ENCODE data around the gene UBE2H.

The UBE2H gene

DNA sequence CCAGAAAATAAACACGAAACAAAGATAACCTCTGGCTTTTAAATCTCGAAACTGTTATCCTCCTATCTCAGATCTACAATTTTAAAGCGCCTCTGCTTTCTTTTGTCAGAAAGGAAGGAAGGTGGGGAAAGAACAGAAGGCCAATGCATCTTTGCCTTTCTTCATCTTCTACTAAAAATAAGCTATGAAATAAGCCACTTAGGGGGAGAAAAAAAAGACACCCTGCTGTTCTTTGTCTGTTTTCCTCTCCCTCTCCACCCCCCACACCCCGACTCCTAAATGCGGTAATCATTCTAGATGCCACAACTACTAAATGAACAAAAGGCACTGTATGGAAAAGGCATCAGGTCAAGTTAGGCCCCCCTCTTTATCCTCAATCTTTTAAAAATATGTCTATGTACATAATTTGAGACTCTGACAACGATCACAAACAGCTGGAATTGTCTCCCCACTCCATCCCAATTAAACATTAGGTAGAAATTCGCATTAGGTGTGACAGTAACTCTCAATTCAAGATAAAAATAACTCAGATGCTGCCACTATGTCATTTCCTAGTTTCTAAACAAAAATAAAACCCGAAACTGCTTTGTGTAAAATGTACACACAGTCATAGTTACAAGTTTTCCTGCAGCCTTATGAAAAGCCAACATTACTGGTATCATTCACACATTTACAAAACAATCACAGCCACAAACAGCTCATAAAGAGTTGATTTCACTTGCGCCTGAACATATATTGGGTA is 2.4 kb downstream of the UBE2H start:
- no peak for DNase-seq (ENCODE audit: low spot score)

DNA sequence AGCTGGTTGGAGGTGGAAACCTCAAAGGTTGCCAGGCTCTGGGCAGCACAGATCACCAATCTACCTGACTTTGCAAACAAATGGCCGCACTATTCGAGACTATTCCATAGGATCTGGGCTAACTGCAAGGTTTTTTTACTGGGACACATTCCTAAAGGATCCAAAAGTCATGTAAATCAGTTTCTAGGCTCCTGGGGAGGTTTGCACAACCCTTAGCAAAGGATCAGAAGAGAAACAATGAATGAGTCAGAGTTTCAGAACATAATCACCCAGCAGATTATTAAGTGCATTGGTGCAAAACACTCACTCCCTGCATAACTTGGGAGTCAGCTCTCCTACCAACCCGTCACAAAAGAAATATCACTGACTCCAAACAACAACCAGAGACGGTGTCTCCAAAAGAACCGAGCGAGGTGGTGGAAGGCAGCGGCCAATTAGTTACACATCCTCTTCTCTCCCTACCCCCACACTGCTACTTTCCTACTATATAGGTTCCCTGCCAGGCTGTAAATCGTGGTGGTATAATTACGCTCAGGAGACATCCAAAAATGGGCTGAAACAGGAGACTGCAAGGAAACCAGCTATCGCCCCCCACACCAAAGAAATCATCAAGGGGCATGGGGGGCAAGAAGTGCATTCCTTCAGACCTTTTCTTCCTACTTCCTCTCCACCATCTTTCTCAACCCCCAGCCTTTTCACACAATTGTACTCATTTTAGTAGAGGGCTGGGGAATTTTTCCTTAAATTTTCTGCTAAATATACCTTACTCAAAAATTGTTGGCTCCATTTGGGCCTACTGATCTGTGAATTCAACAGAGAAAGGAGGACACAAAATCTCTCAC is 3.2 kb downstream of the UBE2H start:
- DNase-seq (ENCODE audit: low spot score) = no peak

DNA sequence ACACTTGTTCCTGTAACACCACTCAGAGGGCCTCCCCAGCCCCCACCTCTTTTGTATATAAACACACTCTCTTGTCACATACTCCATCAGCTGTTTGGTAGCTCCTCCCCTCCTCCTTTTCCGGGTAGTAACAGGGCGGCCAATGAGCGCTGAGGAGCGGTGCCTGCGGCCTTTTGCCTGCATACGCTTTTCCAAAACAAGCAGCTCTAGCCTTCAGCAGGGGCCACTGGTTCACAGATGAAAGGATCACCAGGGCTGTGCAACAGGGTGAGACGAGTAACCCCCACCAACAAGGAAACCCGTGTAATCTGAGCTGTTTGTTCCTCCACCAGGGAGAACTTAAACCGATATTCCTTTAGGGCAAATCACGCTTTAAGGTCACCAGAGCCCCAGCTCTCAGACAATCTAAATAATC is 3.9 kb downstream of the UBE2H start:
- peak; percentile 80 for DNase-seq (ENCODE audit: low spot score)

DNA sequence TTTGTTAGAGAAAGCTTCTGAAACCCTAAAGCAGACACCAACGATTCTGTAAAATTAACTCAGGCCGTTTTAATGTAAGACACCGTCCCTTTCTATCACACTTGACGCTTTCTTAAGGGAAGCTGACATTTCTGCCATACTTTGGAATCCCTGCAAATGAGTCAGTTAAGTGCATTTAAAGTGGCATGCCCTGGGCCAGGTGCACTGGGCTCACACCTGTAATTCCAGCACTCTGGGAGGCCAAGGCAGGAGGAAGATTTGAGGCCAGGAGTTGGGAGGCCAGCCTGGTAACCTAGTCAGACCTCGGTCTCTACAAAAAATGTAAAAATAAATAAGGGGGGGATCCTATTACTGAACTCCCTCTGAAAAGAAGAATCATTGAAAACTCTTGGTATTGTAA is 4.4 kb downstream of the UBE2H start:
- no peak for DNase-seq (ENCODE audit: low spot score)

DNA sequence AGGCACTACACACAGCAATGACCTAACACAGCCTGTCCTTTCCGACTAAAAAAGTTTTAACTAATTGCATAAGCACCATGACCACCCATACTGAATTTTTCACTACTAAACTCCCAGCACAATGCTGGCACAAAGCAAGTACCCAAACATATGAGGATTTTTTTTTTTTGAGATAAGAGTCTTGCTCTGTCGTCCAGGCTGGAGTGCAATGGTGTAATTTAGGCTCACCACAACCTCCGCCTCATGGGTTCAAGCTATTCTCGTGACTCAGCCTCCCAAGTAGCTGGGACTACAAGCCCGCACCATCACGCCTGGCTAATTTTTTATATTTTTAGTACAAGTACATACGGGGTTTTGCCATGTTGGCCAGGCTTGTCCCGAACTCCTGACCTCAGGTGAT is 5.1 kb downstream of the UBE2H start:
- DNase-seq (ENCODE audit: low spot score) = no peak

DNA sequence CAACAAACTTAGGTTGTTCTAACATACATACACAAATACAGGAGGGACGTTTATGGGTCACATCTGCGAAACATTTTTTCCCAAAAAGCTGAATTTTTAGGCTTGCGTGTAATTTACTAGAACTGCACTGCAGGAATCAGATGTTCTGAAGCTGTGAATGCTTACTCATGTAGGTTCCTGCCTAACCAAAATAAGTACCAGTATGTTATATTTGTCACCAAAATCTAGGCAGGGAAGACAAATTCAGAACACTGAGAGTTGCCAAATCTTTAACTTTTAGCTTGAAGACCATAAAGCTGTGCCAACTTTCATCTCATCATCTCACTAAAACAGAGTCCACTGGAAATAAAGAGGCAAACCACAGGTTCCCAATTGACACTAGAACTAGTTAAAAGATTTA is 5.7 kb downstream of the UBE2H start:
- no peak for DNase-seq (ENCODE audit: low spot score)

DNA sequence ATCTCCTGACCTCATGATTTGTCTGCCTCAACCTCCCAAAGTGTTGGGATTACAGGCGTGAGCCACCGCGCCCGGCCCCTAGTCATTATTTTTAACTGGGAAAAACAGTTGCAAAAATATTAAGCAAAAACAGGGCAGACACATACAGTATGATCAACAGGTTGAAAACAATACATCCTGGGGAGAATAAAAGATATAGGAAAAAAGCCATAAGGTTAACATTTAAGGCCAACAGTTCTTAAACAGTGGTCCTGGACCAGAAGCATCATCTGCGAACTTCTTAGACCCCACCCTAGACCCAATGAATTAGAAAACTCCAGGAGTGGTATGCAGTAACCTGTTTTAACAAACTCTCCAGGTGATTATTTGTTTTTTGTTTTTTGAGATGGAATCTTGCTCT is 6.5 kb downstream of the UBE2H start:
- no peak for DNase-seq (ENCODE audit: low spot score)

DNA sequence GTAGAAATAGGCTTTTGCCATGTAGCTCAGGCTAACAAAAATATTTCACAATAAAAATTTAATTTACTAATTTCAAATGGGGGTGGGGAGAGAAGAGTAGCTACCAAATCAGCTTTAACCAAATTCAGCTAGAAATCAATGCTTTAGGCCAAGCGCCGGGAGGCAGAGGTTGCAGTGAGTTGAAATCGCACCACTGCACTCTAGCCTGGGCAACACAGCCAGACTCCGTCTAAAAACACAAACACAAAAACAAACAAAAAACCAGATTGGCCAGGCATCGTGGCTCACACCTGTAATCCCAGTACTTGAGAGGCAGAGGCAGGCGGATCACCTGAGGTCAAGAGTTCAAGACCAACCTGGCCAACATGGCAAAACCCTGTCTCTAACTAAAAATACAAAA is 9.4 kb downstream of the UBE2H start:
- no peak for DNase-seq (ENCODE audit: low spot score)

DNA sequence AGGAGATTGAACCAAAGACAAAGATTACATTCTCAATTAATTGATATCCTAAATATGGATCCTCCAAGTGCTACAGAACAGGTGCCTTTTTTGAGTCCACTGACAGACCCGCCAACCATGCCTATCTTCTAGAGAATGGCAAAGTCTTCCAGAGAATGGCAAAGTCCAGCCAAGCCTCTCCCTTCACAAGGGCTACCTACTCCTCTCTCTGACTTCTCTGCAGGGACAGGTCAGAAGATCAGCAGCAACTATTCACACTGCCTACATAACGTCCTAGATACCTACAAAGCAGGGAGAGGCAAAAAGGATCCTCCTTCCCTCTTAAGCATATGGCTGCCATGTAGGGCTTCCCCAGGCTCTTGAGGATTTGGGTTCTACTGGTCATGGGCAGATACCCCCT is 12.4 kb downstream of the UBE2H start:
- DNase-seq (ENCODE audit: low spot score) = no peak

DNA sequence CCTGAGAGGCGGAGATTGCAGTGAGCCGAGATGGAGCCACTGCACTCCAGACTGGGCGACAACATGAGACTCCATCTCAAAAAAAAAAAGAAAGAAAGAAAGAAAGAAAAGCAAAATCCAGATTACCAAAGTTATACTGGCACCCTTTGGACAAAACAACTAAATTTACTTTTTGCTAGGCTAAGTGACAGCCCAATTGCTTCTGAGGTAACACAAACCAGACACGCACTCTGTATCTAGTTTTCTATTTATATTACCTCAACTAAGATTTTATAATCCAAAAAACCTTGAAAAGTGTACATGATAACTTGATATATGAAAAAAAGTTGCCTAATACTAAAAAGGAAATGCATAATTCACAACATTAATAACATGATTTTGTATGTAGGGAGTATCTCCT is 12.9 kb downstream of the UBE2H start:
- no peak for DNase-seq (ENCODE audit: low spot score)

DNA sequence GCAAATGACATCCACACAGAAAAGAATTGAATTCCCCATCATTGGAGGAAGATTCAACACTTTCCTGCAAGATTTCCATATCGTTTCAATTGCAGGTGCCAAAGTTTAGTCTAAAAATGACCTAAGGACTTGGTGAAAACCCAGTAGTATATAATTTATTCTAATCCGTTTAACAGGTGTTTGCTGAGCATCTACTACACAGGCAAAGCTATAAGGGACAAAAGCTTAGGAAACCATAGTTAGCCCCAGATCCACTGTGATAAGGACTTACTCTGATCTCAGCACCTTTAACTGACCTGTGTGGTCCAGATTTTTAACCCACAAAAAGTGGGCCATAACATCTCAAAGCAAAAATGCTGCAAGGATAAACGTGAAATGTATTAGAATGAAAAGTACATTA is 19.1 kb downstream of the UBE2H start:
- no peak for DNase-seq (ENCODE audit: low spot score)

DNA sequence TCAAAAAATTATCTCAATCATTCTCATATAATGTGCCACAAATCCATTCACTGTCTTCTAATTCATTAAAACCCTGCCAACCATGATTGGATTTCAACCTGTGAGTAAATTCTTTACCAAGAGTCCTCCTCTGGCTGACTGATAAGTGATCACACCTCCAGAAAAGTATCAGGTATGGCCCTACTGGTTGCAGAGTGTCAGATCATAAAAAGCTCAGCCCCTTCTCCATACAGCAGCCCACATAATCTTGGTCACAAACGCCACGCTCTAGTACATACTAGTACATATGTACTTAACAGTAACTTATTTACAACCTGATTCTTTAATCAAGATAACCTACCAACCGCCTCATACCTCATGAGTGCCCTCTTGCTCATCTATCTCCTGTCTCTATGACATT is 26.1 kb downstream of the UBE2H start:
- no peak for DNase-seq (ENCODE audit: low spot score)

DNA sequence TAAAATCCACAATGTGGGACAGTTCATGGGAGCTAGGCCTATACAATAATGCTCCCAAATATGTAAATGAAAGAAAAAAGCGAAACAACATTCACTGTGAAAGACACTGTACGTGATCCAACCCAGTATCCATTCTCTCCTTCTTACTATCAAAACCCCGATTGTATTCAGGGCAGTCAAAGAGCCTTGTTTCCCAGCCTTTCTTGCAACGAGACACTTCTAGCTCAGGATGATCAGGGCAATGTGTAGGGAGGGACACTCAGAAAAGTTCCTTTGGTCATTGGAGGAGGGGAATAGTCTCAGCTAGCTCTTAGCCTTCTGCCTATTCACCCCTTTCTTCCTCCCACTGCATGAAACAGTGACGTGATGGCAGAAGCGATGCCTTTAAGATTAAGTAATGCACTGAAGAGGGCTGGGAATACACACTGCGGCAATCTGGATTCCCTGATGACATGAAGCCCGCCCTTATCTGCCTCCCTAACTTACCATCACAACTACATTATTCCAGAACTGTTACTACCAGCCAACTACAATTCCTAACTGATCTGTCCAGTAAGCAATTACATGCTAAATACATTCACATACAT is 27.3 kb downstream of the UBE2H start:
- DNase-seq (ENCODE audit: low spot score) = no peak

DNA sequence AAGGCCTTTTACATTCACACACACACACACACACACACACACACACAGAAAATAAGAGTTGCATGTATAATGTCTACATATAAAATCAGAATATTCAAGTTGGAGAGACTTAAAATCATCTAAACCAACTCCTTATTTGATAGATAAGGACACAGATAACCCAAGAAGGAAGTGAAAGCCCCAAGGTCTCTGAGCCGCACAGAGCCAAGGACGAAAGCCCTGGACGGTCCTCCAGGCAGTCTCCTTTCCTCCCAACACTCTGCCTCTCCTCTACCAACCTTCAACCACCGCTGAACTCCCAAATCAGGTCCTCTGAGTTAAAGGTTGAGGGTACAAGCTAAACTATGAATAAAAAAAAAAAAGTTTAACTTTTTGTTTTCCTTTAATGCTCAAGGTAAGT is 28.2 kb downstream of the UBE2H start:
- DNase-seq (ENCODE audit: low spot score) = no peak

DNA sequence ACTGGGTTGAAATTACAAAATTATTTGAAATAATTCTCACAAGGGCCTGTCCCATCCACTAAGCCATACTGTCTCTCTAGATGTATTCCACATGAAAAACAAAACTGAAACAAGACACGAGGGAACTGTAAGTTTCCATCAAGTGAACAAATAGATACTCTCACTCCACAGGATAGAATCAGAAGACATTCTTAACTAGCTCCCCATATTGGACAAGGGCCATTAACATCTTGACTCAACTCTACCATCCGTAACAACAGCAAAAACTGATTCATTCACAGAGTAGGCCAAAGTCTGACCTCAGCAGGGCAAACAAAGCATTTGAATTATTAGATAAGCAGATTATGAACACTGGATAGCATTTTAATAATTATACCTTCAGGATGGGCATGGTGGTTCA is 29.1 kb downstream of the UBE2H start:
- no peak for DNase-seq (ENCODE audit: low spot score)

DNA sequence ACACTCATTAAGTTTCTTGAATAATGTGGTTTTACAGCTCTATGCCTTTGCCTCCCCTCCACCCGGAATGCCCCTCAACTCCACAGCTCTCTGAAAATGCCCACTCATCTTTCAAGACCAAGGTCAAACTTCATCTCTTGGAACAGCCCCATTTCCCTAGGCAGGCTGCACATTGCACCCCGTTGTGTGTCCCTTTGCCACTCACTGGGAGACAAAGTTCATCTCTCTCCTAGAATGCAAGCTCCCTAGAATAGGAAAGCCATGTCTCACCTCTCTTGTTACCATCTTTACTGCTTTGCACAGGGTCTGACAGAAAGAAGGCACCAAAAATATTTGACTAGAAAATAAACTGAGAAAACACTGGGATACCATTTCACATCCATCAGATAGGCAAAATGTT is 33.3 kb downstream of the UBE2H start:
- DNase-seq (ENCODE audit: low spot score) = no peak

DNA sequence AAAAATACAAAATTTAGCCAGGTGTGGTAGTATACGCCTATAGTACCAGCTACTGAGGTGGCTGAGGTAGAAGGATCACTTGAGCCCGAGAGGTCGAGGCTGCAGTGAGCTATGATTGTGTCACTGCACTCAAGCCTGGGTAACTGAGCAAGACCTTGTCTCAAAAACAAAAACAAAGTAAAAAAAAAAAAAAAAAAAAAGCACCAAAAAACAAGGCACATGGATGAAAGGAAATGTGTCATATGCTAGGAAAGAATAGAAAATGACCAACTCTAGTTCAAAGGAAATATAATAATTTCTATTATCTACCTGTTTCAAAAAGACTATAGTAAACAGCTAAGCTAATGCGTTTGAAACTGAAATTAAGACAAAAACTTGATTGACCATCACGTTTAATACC is 33.8 kb downstream of the UBE2H start:
- no peak for DNase-seq (ENCODE audit: low spot score)

DNA sequence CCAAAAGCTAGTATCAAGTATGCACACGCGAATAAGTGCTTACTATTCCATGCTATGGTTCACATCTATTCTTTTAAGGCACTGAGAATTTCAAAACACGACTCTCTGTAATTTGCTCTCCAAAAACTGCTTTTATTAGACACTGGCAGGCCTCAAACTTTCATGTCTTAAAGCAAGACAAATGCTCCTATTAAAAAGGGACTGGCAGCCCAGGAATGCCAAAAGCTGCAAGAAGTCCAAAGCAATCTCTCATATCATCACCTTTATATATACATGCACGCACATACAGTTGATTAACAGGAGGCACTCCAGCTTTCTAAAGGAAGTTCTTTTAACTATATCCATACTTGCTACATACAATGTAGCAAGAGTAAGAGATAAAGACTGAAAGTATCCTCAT is 34.8 kb downstream of the UBE2H start:
- DNase-seq (ENCODE audit: low spot score) = no peak

DNA sequence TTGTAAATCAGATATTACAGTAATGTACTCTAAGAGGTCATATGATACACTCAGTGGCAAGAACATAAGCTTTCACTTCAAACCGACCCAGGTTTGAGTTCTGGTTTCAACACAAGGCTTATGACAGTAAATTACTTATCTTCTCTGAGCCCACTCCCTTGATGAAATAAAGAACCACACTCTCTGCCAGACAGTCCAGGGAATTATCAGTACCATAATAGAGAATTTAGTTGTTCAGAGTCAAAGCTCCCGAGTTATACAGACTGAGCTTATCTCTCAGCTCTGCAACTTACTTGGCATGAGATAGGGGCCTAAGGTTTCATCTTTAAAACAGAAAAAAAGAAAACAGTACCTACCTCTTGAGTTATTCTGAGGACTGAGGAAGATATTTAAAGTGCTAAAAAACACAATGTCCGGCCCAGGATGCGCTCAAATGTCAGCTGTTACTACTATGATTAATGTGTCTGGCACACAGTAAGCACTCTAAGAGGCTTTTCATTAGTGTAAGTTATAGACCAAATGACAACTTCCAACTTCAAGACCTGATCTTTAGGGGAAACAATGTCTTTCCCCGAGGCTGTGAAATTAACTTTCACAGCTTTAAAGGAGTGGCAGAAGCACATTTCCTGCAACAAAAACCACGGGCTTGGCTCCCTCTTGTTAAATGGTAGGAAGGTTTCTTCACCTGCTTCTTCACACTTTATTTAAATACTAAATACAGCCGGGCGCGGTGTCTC is 38.1 kb downstream of the UBE2H start:
- no peak for DNase-seq (ENCODE audit: low spot score)

DNA sequence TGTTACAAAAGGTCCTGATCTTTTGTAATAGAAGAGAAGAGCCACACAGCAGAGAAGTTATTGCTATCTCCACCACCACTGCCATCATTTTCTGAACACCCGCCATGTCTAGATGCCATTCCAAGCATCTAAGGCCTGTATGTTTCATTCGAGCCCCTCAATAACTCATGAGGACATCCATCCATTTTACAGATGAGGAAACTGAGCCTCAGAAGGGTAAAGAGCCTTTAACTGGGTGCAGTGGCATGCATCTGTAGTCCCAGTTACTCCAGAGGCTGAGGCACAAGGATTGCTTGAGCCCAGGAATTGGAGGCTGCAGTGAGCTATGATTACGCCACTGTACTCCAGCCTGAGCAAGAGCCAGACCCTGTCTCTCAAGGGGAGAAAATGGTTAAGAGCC is 39.3 kb downstream of the UBE2H start:
- DNase-seq (ENCODE audit: low spot score) = no peak

DNA sequence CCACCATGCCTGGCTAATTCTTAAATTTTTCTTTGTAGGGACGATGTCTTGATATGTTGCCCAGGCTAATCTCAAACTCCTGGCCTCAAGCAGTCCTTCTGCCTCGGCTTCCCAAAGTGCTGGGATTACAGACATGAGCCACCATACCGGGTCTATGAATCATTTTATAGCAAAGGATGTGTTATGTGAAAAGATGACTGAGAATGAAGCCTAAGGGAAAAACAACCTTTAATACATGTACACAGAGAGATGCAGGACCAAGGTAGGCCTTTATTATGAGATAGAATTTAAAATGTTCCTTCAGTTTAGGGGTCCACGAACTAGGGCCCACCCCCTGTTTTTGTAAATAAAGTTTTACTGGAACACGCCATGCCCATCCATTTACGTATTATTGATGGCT is 41.0 kb downstream of the UBE2H start:
- no peak for DNase-seq (ENCODE audit: low spot score)

DNA sequence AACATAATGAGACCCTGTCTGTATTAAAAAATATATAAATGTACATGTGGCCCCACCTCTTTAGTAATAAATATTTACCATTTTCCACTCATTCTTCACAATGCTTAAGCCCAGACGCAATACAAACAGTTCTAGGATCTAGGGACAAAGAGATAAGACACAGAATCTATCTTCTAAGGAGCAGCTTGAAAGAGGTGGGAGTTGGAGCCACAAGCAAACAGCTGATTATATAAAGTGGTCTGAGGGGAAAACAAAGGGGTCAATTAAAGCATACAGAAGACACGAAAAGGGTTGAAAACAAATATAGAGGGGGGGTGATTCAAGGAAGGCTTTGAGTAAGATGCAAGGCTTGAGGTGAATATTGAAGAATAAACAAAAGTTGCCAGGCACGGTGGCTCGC is 43.1 kb downstream of the UBE2H start:
- DNase-seq (ENCODE audit: low spot score) = no peak

DNA sequence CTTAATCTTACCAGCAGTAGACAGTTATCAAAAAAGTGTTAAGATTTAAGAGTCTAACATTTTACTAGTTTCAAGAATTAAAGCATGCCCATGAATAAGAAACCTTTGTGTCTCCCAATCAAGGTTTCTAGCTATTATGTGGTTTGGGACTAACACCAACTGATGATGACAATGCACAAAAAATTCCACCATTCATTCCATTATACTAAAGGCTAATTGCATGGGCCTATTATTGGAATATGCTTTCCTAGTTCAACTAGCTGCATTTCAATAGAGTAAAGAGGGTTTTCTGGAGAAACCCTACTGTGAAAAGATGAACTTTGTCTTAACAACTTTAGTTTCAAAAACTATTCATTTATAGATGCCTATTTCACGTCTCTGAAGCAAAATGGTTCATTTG is 44.6 kb downstream of the UBE2H start:
- no peak for DNase-seq (ENCODE audit: low spot score)

Data from hematopoietic multipotent progenitor cell treated with erythropoietin and hydrocortisone succinate and interleukin-3 and kit ligand, for 15 days (in vitro differentiated cells).